GM19468 (cell line): ENCODE results near the gene OPN1MW2.
"Not testable (repeated sequence)": the region's sequence is repeated elsewhere in the genome, so short reads cannot be mapped to it uniquely, and the experiment has no call there.

Experiments
- ATAC-seq: cut with Tn5 transposase; IDR thresholded peaks from one replicate; pipeline ENCODE4 v1.9.1; 2021; ENCODE audit warnings: mild to moderate bottlenecking, moderate library complexity, moderate number of reproducible peaks; ENCODE audit not compliant: unreplicated experiment; ENCODE audit errors: extremely low read depth

OPN1MW2 gene

DNA sequence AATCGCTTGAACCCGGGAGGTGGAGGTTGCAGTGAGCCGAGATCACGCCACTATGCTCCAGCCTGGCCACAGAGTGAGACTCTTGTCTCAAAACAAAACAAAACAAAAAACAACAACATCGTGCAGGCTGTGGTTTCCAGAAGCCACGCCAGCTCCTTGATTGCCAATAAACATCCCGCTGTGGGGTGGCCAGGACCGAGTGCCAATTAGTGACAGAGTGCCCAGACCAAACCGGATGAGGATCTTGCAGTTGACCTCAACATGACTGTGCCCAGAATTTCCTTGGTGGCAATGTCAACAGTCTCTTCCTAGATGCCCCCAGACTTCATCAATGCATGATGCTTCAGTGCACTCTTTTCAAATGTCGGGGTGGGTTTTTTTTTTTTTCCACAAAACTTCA is 39.2 kb downstream of the OPN1MW2 start:
- ATAC-seq, result not testable (repeated sequence)

DNA sequence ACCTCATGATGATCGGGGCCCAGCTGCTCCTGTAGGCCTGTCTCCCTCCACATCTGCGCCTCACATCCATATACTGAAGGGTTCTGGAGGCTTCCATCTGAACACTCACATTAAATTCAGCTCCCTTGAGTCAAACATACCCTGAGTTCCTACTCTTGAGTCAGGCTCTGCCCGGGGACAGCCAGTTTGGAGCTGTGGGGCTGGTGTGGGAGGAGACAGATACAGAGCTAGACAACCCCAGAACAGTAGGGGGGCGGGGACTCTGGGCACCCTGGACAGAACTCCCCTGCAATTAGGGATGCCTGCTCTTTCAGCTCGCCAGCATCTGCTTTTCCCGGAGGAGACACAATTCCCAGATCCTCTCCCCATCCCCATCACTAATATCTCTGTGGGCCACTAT is 43.5 kb downstream of the OPN1MW2 start:
- not testable (repeated sequence) for ATAC-seq

DNA sequence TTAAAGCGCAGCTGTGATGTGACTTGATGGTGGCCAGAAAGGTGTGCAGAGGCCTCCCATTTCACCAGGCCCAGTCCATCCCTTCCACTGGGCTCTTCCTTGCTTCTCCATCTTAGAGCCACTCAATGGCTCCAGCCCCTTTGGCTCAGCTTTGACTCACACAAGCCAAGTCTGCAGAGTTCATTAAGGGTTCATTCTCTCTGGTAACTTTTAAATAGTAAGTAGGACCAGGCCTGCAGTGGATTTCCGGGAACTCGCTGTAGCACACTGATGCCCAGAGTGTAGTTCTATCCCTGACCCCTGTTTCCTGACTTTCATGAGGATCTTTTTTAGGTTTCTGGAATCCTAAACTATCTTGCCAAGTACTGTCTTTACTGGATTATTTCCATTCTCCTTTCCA is 49.7 kb downstream of the OPN1MW2 start:
- ATAC-seq, result not testable (repeated sequence)
